ENCODE measurements around the gene MCF2L2. TPM values are rescaled to one million over a fixed set of nuclear protein-coding genes. Genes with fewer than 3 reads are reported as not detected.
A peak's percentile ranks its signal among the peaks of the same experiment; 100 is the strongest.

MCF2L2 gene
- total RNA-seq, 1 experiment from 2014 or later = 3.9 TPM

DNA sequence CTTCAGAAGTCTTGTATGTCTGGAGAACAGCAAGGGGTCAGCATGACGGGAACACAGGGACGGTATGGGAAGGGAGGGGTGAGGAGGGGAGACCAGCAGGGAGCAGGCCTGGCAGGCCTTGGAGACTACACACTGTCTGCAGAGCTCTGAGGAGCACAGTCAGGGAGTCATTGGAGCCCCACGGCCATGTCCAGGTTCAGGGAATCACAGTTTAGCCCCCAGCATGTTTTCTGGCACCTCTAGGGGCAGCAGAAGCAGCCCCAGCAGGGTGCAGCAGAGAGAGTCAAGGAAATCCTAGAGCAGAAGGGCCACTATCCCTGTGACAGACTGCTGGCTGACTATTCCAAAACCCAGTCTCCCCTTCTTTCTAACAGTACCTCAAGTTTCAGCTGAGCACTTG, 269.1 kb downstream of the MCF2L2 start:
- intact Hi-C loops (cut with micrococcal nuclease; ENCODE audit: unreplicated experiment) = no loop called here
- Mint-ChIP-seq H3K36me3 (ENCODE audit: insufficient read depth, unreplicated experiment) (peaks cover 8% of the 10 kb centered on the region), H3K27me3 (ENCODE audit: insufficient read depth, unreplicated experiment) (no peaks in the 10 kb centered on the region), H3K9me3 (ENCODE audit: unreplicated experiment) (no peaks in the 10 kb centered on the region), H3K4me1 (ENCODE audit: low read depth, unreplicated experiment) (peaks cover 9% of the 10 kb centered on the region), H3K4me3 (ENCODE audit: unreplicated experiment) (no peak overlapping the region), H3K27ac (ENCODE audit: unreplicated experiment) (no peak overlapping the region)
- Histone ChIP-seq H3K9me3 (no peaks in the 10 kb centered on the region), H3K27me3 (replicated peaks; ENCODE audit: control insufficient read depth, insufficient read depth, low read length) (no peaks in the 10 kb centered on the region), H3K4me3 (ENCODE audit: low read depth, low read length) (no peak overlapping the region), H3K4me1 (peaks cover 9% of the 10 kb centered on the region), H3K36me3 (ENCODE audit: control insufficient read depth, insufficient read depth, low read length) (no peaks in the 10 kb centered on the region)
- ChIA-PET CTCF (interaction anchor here (1.7 kb wide), 1 partner anchor 223 kb away, joined by 4 read pairs; no protein-coding TSS in a partner anchor), POLR2A (no interaction called here)
- BruUV-seq (replicated peaks) = no TSS peak
- peak in 1 of 2 experiments; percentile 29 for DNase-seq
- TF ChIP-seq, protein P1, sequence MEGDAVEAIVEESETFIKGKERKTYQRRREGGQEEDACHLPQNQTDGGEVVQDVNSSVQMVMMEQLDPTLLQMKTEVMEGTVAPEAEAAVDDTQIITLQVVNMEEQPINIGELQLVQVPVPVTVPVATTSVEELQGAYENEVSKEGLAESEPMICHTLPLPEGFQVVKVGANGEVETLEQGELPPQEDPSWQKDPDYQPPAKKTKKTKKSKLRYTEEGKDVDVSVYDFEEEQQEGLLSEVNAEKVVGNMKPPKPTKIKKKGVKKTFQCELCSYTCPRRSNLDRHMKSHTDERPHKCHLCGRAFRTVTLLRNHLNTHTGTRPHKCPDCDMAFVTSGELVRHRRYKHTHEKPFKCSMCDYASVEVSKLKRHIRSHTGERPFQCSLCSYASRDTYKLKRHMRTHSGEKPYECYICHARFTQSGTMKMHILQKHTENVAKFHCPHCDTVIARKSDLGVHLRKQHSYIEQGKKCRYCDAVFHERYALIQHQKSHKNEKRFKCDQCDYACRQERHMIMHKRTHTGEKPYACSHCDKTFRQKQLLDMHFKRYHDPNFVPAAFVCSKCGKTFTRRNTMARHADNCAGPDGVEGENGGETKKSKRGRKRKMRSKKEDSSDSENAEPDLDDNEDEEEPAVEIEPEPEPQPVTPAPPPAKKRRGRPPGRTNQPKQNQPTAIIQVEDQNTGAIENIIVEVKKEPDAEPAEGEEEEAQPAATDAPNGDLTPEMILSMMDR (IDR thresholded peaks at IDR 0.05; ENCODE audit: insufficient read depth in 1 of 2, low read depth in 1 of 2, low read length in 1 of 2, severe bottlenecking in 1 of 2, unreplicated experiment in 1 of 2) = peak in 1 of 2 experiments; percentile 62

DNA sequence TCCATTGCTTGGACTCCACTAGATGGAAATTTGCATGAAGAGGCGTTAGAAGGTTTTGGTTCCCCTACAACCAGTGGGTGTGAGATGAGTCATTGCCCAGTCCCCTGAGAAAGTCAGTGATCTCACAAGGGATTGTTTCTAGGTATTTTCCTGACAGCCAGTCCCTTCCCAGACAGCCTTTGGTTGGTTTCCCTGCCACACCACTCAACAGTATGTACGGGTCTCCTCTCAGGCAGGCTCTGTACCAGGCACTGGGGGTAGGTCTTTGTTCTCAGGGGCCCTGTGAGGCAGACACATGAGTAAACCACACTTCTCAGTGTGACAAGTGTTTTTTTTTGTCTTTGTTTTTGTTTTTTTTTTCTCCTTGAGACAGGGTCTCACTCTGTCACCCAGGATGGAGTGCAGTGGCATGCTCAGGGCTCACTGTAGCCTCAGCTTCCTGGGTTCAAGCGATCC, 269.8 kb downstream of the MCF2L2 start:
- no peak for DNase-seq
- no TSS peak for BruUV-seq (replicated peaks)
- peaks cover 17% of the 10 kb centered on the region for H3K4me1 Mint-ChIP-seq (ENCODE audit: low read depth, unreplicated experiment)
- ChIA-PET POLR2A (no interaction called here), CTCF (interaction anchor here (1.7 kb wide), 1 partner anchor 224 kb away, joined by 4 read pairs; no protein-coding TSS in a partner anchor)
- no peak overlapping the region for H3K27ac Mint-ChIP-seq (ENCODE audit: unreplicated experiment)
- Histone ChIP-seq H3K4me1 (peaks cover 9% of the 10 kb centered on the region), H3K27me3 (replicated peaks; ENCODE audit: control insufficient read depth, insufficient read depth, low read length) (no peaks in the 10 kb centered on the region), H3K36me3 (ENCODE audit: control insufficient read depth, insufficient read depth, low read length) (no peaks in the 10 kb centered on the region), H3K9me3 (no peaks in the 10 kb centered on the region), H3K4me3 (ENCODE audit: low read depth, low read length) (no peak overlapping the region)
- intact Hi-C loops (cut with micrococcal nuclease; ENCODE audit: unreplicated experiment) = no loop called here
- no peaks in the 10 kb centered on the region for H3K9me3 Mint-ChIP-seq (ENCODE audit: unreplicated experiment)
- TF ChIP-seq, protein P1 (IDR thresholded peaks at IDR 0.05; ENCODE audit: insufficient read depth in 1 of 2, low read depth in 1 of 2, low read length in 1 of 2, severe bottlenecking in 1 of 2, unreplicated experiment in 1 of 2) = no peak
- no peaks in the 10 kb centered on the region for H3K27me3 Mint-ChIP-seq (ENCODE audit: insufficient read depth, unreplicated experiment)
- H3K4me3 Mint-ChIP-seq (ENCODE audit: unreplicated experiment) = no peak overlapping the region
- H3K36me3 Mint-ChIP-seq (ENCODE audit: insufficient read depth, unreplicated experiment) = peaks cover 8% of the 10 kb centered on the region

DNA sequence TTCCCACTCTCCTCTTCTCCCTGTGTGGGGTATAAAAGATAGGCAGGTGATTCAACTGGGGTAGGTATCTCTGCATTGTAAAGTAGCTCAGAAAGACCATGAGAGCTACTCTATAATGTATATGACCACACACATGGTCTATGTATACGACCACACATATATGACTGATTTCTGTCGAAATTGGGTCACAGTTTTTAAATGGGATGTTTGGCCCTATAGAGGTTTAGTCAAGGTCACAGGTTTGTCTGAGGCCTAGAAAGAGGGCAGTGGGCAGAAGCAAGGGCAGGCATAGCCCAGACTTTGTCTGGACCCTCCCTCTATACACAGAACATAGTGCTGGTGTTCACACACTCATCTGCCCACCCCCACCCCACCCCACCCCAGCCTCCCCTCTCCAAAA, 270.3 kb downstream of the MCF2L2 start:
- no peak overlapping the region for H3K4me3 ChIP-seq (ENCODE audit: low read depth, low read length)
- TF ChIP-seq, protein P1 (IDR thresholded peaks at IDR 0.05; ENCODE audit: insufficient read depth in 1 of 2, low read depth in 1 of 2, low read length in 1 of 2, severe bottlenecking in 1 of 2, unreplicated experiment in 1 of 2) = no peak
- H3K36me3 Mint-ChIP-seq (ENCODE audit: insufficient read depth, unreplicated experiment) = peaks cover 8% of the 10 kb centered on the region
- H3K4me1 Mint-ChIP-seq (ENCODE audit: low read depth, unreplicated experiment) = peaks cover 17% of the 10 kb centered on the region
- H3K4me1 ChIP-seq = peaks cover 9% of the 10 kb centered on the region
- ChIA-PET CTCF (no interaction called here), POLR2A (no interaction called here)
- H3K9me3 Mint-ChIP-seq (ENCODE audit: unreplicated experiment) = no peaks in the 10 kb centered on the region
- H3K27me3 Mint-ChIP-seq (ENCODE audit: insufficient read depth, unreplicated experiment) = no peaks in the 10 kb centered on the region
- no peaks in the 10 kb centered on the region for H3K27me3 ChIP-seq (replicated peaks; ENCODE audit: control insufficient read depth, insufficient read depth, low read length)
- H3K36me3 ChIP-seq (ENCODE audit: control insufficient read depth, insufficient read depth, low read length) = no peaks in the 10 kb centered on the region
- intact Hi-C loops (cut with micrococcal nuclease; ENCODE audit: unreplicated experiment) = no loop called here
- no peaks in the 10 kb centered on the region for H3K9me3 ChIP-seq
- DNase-seq = no peak
- BruUV-seq (replicated peaks) = no TSS peak
- no peak overlapping the region for H3K27ac Mint-ChIP-seq (ENCODE audit: unreplicated experiment)
- no peak overlapping the region for H3K4me3 Mint-ChIP-seq (ENCODE audit: unreplicated experiment)

All from Caco-2 (cell line).